Vagina (tissue), 2 donors: ENCODE results near the gene FCN3. TPM values are rescaled to one million over a fixed set of nuclear protein-coding genes. Genes with fewer than 3 reads are reported as not detected.
A peak's percentile ranks its signal among the peaks of the same experiment; 100 is the strongest.

ENCODE experiments used
- DNase-seq, 2 donors: peaks; one replicate each; pipeline ENCODE4 v3.0.0-alpha.2; 2017; ENCODE audit errors: extremely low spot score in 2 of 2
- H3K27ac ChIP-seq: fragments of 200-600 bp; sonication (generic); one replicate; pipeline ENCODE4 v1.5.1; 2019
- H3K27me3 ChIP-seq: fragments of 200-600 bp; sonication (generic); one replicate; pipeline ENCODE4 v1.5.1; 2019
- H3K36me3 ChIP-seq, 2 donors: fragments of 200-600 bp; sonication (generic); one replicate each; pipeline ENCODE4 v1.5.1; 2017 to 2019
- H3K4me1 ChIP-seq: fragments of 200-600 bp; sonication (generic); one replicate; pipeline ENCODE4 v1.5.1; 2019
- H3K4me3 ChIP-seq, 2 donors: fragments of 200-600 bp; sonication (generic); 1 replicate in 1 of 2; 2 replicates in 1 of 2; pipeline ENCODE4 v1.5.1; 2016 to 2019
- H3K9me3 ChIP-seq: fragments of 200-600 bp; sonication (generic); one replicate; pipeline ENCODE4 v1.5.1; 2019
- POLR2A ChIP-seq, 2 donors: fragments of 450-650 bp; IDR thresholded peaks; one replicate each; pipeline ENCODE4 v1.6.1; 2017; ENCODE audit warnings: antibody characterized with exemption in 2 of 2, mild to moderate bottlenecking in 2 of 2, moderate library complexity in 2 of 2
- POLR2AphosphoS5 ChIP-seq, 2 donors: sonication (generic); formaldehyde crosslinking; IDR thresholded peaks; one replicate each; pipeline ENCODE4 v1.9.0; 2017; ENCODE audit warnings: antibody characterized with exemption in 2 of 2, mild to moderate bottlenecking in 2 of 2, low read depth in 1 of 2; ENCODE audit not compliant: insufficient read depth in 1 of 2
- intact Hi-C: fragments of 100-400 bp; cut with DNase I; formaldehyde crosslinking; loops from one replicate; pipeline ENCODE4 v1.15.1; 2023
- total RNA-seq: library from RNA; depleted of rRNA; stranded (reverse); fragments of >200 nt; gene quantifications from one replicate; pipeline ENCODE4 v1.2.3, GENCODE V29; 2016
- TF ChIP-seq, protein P1 (sequence below), 3 experiments: fragments of 450-650 bp in 2 of 3; fragments of 200-600 bp in 1 of 3; sonication (generic) in 1 of 3; IDR thresholded peaks; one replicate each; pipeline ENCODE4 v1.5.1; 2017 to 2019; ENCODE audit warnings: antibody characterized with exemption in 3 of 3, mild to moderate bottlenecking in 2 of 3, moderate library complexity in 2 of 3

The FCN3 gene
- total RNA-seq, 1 donor from 2014 or later, result 1.7 TPM

DNA sequence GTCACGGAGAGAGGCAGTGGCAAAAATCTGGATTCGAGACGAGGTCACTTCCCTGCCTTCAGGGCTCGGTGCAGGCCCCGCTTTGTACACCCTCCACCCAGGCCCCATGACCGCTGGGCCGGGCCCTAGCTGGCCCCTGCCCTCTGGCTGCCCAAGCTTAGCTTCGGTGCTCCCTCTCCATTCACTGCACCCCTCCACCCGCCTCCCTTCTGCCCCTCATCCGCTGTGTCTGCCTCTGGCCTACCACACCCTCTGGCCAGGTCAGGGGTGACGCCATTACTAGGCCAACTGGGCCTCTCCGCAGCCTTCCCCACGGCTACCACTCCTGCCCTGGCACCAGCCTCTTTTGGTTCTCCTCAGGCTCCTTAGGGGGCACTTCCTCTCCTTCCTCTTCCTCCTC lies 9.0 kb upstream of the FCN3 start:
- no peak for TF ChIP-seq POLR2AphosphoS5 (IDR thresholded peaks at IDR 0.05; ENCODE audit: insufficient read depth in 1 of 2, low read depth in 1 of 2)
- Histone ChIP-seq H3K36me3 (no peaks in the 10 kb centered on the region), H3K27ac (no peak overlapping the region), H3K9me3 (no peaks in the 10 kb centered on the region), H3K4me3 (no peak overlapping the region), H3K4me1 (peaks cover 48% of the 10 kb centered on the region), H3K27me3 (no peaks in the 10 kb centered on the region)
- intact Hi-C loops, result no loop called here
- no peak for DNase-seq

DNA sequence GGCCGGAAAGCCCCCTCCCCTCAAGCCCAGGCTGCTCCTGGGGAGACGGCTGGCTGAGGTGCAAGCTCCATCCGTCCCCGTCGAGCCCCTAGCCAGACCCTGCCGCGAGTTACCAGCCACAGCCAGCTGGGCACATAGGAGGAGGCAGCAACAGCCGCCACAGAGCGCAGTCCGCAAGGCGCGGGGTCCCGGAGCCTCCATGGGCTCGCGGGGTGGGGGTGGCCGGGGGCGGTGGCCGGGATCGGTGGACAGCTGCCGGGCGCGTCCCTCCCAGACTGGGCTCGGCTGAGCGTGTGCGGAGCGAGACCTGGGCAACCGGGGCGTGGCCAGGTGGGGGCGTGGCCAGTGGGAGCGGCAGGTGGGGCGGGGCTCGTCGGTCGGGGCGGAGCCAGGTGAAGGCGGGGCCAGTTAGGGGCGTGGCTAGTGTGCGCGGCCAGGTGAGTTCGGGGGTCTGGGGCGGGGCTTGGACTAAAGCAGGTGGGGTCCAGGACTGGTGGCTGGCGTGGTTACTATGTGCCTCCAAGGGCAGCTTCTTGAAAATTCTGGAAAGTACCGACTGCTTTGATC lies 8.5 kb upstream of the FCN3 start, which contains the start of gene CD164L2:
TSS of gene CD164L2 (minus strand) at position 295 of the 567 bp plus-strand sequence. CDS start at position 201, 94 bp downstream.
- Histone ChIP-seq H3K9me3 (no peaks in the 10 kb centered on the region), H3K36me3 (no peaks in the 10 kb centered on the region), H3K27ac (peak within 1 kb of the TSS; percentile 23), H3K27me3 (no peaks in the 10 kb centered on the region), H3K4me1 (peaks cover 54% of the 10 kb centered on the region), H3K4me3 (peak within 1 kb of the TSS in 1 of 2 donors; percentile 46)
- intact Hi-C loops, result no loop called here
- DNase-seq, result no peak
- TF ChIP-seq POLR2A (IDR thresholded peaks at IDR 0.05) (no peak), POLR2AphosphoS5 (IDR thresholded peaks at IDR 0.05; ENCODE audit: insufficient read depth in 1 of 2, low read depth in 1 of 2) (peak in 1 of 2 donors; percentile 37)
- TF ChIP-seq, protein P1, sequence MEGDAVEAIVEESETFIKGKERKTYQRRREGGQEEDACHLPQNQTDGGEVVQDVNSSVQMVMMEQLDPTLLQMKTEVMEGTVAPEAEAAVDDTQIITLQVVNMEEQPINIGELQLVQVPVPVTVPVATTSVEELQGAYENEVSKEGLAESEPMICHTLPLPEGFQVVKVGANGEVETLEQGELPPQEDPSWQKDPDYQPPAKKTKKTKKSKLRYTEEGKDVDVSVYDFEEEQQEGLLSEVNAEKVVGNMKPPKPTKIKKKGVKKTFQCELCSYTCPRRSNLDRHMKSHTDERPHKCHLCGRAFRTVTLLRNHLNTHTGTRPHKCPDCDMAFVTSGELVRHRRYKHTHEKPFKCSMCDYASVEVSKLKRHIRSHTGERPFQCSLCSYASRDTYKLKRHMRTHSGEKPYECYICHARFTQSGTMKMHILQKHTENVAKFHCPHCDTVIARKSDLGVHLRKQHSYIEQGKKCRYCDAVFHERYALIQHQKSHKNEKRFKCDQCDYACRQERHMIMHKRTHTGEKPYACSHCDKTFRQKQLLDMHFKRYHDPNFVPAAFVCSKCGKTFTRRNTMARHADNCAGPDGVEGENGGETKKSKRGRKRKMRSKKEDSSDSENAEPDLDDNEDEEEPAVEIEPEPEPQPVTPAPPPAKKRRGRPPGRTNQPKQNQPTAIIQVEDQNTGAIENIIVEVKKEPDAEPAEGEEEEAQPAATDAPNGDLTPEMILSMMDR (IDR thresholded peaks at IDR 0.05), result no peak

DNA sequence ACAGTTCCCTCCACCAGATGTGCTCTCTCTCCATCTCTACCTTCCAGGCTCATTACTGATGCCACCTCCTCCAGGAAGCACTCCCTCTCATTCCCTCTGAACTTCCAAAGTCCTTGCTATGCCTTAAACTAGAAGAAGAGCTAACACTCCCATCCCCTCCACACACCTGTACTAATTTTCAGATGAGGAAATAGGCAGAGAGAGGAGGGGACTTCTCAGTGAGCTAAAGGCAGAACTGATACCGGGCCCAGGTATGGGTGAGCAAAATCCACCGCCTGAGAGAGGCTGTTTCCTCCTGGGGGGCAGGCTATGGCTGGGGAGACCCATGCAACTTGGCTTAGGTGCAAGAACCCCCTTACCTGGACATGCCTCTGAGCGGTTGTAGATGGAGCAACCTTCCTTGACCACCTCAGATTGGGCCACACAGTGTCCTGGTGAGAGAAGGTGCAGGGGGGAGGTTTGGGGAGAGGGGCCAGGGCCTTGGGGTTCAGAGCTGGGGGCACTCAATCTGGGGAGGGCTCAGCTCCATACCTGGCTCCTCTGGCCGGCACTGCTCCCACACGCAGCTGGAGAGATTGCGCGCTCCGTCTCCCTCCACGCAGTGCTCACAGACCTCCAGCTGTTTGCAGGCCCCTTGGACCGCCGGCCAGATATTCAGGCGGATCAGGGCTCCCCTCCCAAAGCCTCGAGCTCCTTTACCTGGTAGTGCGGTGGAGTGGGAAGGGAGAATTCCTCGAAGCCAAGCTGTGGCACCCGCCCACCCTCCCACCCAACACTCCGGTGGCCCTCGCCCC lies 7.5 kb upstream of the FCN3 start:
- Histone ChIP-seq H3K36me3 (no peaks in the 10 kb centered on the region), H3K27me3 (no peaks in the 10 kb centered on the region), H3K9me3 (no peaks in the 10 kb centered on the region), H3K27ac (peak overlapping the region; percentile 77), H3K4me3 (peak overlapping the region in 1 of 2 donors; percentile 46), H3K4me1 (peaks cover 63% of the 10 kb centered on the region)
- DNase-seq, result no peak
- TF ChIP-seq, protein P1 (IDR thresholded peaks at IDR 0.05), result no peak
- no peak for TF ChIP-seq POLR2A (IDR thresholded peaks at IDR 0.05)
- no peak for TF ChIP-seq POLR2AphosphoS5 (IDR thresholded peaks at IDR 0.05; ENCODE audit: insufficient read depth in 1 of 2, low read depth in 1 of 2)
- intact Hi-C loops, result no loop called here

DNA sequence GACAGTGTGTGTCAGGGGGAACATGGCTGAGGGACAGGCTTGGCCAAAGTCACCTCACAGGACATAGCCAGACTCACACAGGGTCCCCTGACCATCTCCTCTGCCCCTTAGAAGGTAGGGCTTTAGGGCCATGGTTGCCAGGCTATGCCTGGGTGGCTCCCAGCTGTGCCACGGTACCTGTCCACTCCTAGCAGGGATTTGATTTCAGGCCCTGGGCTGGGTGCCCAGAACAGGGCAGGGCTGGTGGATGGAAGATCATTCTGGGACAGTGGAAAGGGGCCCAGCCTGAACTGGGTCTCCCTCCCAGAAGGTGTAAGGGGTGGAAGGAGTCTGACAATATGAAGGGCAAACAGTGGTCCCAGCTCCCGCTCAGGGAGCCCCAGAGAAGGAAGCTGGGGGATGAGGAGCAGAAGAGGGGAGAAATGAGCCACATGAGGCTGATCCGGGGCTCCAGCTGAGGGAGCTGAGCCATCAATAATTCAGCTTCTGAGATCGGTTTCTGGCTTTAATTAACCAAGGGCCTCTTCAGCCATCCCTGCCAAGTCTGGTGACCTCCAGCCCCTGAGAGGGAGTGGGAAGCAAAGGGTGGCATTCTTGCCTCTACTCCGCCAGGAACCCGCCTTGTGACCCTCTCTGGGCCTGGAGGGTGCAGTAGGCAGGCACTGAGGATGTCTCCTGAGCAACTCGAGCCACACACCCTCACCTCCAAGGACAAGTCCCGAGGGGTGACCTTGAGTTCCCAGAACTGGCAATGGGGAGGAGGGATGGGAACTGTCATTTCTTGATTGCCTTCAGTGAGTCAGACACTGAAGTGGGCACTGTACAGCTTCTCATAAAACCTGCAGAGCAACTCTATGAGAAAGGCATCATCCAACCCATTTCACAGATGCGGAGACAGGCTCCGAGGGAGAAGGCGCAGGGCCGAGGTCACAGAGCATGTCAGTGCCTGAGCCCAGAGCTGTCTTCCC lies 6.4 kb upstream of the FCN3 start:
- Histone ChIP-seq H3K4me1 (peaks cover 66% of the 10 kb centered on the region), H3K27ac (peak overlapping the region; percentile 77), H3K9me3 (no peaks in the 10 kb centered on the region), H3K4me3 (no peak overlapping the region), H3K27me3 (no peaks in the 10 kb centered on the region), H3K36me3 (no peaks in the 10 kb centered on the region)
- intact Hi-C loops, result no loop called here
- TF ChIP-seq POLR2A (IDR thresholded peaks at IDR 0.05), result no peak
- TF ChIP-seq POLR2AphosphoS5 (IDR thresholded peaks at IDR 0.05; ENCODE audit: insufficient read depth in 1 of 2, low read depth in 1 of 2), result no peak
- TF ChIP-seq, protein P1 (IDR thresholded peaks at IDR 0.05), result no peak
- no peak for DNase-seq

DNA sequence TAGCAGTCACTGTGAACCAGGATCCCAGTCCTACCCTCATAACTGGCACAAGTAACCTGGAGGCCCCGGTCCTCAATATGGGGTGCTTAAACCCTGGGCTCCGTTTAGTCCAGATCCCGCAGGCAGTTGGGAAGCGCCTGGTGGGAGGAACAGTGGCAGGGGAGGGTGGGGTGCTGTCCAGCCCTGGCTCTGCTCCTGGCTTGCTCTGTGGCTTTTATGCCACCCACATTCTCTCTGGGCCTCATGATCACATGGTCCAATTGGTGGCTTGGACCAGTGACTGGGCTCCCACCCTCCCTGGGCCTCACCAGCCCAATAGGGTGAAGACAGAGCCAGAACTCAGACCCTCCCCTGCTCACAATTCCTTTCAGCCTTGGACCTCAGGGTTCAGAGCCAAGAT lies 5.6 kb upstream of the FCN3 start:
- Histone ChIP-seq H3K27ac (peak overlapping the region; percentile 77), H3K4me1 (peaks cover 66% of the 10 kb centered on the region), H3K4me3 (no peak overlapping the region), H3K9me3 (no peaks in the 10 kb centered on the region), H3K27me3 (no peaks in the 10 kb centered on the region), H3K36me3 (no peaks in the 10 kb centered on the region)
- DNase-seq, result no peak
- TF ChIP-seq POLR2AphosphoS5 (IDR thresholded peaks at IDR 0.05; ENCODE audit: insufficient read depth in 1 of 2, low read depth in 1 of 2), result no peak
- intact Hi-C loops, result no loop called here
